HG03439 (cell line): Measurements from ENCODE around the gene HNRNPD.
A peak's percentile ranks its signal among the peaks of the same experiment; 100 is the strongest.
"Not testable (repeated sequence)": the region's sequence is repeated elsewhere in the genome, so short reads cannot be mapped to it uniquely, and the experiment has no call there.

ENCODE experiments used
- ATAC-seq: cut with Tn5 transposase; IDR thresholded peaks from one replicate; pipeline ENCODE4 v1.9.1; 2021; ENCODE audit warnings: mild to moderate bottlenecking, moderate library complexity; ENCODE audit not compliant: unreplicated experiment

HNRNPD gene, protein sequence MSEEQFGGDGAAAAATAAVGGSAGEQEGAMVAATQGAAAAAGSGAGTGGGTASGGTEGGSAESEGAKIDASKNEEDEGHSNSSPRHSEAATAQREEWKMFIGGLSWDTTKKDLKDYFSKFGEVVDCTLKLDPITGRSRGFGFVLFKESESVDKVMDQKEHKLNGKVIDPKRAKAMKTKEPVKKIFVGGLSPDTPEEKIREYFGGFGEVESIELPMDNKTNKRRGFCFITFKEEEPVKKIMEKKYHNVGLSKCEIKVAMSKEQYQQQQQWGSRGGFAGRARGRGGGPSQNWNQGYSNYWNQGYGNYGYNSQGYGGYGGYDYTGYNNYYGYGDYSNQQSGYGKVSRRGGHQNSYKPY

GRCh38 chr4:82373816-82374625 lies at the start of gene HNRNPD:
Gene HNRNPD (minus strand): TSS chr4:82373991. CDS start chr4:82373678, 313 bp downstream.
- ATAC-seq = peak; percentile 94

- no peak for ATAC-seq
Measured at GRCh38 chr4:82422616-82423015, 48.8 kb upstream of the HNRNPD start.

DNA sequence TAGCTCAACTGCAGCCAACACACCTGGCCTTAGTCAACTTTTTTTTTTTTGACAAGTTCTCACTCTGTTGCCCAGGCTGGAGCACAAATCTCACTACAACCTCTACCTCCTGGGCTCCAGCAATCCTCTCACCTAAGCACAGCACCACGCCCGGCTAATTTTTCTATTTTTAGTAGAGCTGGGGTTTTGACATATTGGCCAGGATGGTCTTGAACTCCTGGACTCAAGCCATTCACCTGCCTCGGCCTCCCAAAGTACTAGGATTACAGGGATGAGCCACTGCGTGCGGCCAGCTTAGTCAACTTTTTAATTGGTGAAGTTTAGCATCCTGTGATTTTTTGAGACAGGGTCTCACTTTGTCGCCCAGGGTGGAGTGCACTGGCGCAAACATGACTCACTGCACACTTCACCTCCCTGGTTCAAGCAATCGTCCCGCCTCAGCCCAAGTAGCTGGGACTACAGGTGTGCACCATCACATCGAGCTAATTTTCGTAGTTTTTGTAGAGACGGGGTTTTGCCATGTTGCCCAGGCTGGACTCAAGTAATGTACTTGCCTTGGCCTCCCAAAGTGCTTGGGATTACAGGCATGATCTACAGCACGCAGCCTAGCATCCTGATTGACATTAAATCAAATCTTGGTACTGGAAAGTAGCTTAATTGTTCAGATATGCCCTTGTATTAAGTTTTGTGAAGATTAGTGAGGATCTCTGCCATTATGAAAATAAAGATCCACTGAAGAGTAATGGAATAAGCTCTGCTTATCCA lies 48.2 kb upstream of the HNRNPD start:
- ATAC-seq = no peak

DNA sequence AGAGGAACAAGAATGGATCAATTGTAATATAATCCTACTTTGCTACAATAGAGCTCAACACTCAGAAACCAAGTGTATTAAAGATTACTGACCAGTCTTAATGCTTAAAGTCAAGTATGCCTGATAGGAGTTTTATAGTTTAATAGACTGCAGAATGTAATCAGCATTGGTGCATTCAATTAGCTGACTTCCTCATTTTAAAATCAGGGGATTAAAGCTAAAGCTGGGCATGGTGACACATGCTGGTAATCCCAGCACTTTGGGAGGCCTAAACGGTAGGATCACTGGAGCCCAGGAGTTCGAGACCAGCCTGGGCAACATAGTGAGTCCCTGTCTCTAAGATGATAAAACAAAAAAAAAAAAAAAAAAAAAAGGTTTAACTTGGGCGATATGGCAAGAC lies 45.7 kb upstream of the HNRNPD start:
- ATAC-seq = no peak

DNA sequence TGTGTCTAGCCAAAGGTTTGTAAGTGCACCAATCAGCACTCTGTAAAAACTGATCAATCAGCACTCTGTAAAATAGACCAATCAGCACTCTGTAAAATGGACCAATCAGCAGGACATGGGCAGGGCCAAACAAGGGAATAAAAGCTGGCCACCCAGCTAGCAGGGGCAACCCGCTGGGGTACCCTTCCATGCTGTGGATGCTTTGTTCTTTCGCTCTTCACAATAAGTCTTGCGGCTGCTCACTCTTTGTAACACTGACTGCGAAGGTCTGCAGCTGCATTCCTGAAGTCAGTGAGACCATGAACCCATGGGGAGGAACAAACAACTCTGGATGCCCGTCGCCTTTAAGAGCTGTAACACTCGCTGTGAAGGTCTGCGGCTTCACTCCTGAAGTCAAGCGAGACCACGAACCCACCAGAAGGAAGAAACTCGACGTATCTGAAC lies 42.2 kb upstream of the HNRNPD start:
- no peak for ATAC-seq

GRCh38 chr4:82415061-82415460 lies 41.3 kb upstream of the HNRNPD start:
- not testable (repeated sequence) for ATAC-seq

DNA sequence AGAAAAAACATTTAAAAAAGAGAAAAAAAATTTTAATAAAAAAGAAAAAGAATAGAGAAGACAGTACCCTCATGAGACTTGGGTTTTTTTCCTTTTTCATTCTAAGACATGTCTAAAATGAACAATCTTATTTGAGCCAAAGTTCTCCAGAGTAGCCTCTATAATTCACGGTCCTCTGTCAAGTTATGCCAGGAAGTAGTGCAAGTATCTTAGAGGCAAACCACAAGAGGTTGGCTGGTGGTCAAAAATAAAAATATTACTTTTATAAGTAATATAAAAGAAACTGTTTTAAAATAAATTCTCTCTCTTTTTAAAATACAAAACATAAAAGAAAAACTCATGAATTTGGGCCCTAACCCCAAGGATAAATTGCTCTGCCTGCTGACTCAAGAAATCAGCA lies 29.9 kb upstream of the HNRNPD start:
- ATAC-seq = no peak

GRCh38 chr4:82402196-82402775 lies 28.5 kb upstream of the HNRNPD start:
- ATAC-seq = no peak

DNA sequence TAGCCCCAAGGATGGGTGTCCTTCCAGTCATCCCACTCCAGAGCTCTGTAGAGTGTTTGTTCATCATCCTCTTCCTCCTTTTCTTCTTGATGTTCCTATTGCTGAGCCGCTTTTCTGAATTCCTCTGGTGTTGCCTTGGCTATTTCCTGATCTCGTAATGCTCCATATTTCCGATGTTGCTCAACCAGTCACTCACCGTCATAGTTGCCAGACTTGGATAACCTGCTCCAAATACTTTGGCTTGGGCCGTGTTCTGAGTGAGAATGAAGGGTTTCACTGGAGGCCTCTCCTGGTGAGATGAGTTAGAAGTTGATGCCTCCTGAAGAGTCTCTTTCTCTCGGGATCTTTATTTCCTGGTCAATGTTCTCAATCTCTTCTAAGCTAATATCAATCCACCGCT lies 27.8 kb upstream of the HNRNPD start:
- no peak for ATAC-seq

GRCh38 chr4:82398263-82398662 lies 24.5 kb upstream of the HNRNPD start:
- ATAC-seq = no peak

DNA sequence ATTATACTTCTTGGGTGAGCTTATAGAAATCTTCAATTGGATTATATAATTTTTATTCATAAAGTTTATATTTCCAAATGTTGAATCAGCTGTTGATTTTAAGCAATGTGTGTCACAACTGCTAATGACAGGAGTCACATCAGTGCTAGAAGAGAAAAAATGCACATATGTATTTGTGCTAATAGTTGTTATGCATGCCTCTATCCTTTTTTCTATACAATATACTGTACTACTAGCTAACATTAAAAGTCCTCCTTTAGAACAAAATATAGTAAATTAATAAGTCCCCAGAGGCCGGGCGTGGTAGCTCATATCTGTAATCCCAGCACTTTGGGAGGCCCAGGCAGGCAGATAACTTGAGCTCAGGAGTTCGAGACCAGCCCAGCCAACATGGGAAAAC lies 23.7 kb upstream of the HNRNPD start:
- ATAC-seq = no peak

- ATAC-seq = no peak
Measured at GRCh38 chr4:82394896-82395295, 21.1 kb upstream of the HNRNPD start.

- not testable (repeated sequence) for ATAC-seq
Measured at GRCh38 chr4:82390061-82390460, 16.3 kb upstream of the HNRNPD start.

DNA sequence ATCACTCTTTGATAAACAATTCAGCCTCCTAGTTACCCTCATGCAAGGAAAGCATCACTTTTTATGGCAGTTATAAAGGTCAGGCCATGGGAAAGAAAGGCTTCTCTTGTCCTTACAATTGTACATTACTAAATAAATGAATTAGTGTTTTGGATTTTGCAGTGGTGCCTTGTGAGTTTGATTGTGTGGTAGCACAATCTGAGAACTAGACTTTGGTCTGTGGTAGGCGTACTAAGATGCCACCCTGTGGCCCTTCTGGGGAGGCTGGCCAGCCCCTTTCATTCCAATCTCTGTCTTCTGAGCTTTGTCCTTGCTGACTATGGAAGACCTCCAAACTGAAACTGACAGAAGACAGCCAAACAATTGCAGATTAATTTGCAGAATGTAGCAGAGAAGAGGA lies 14.6 kb upstream of the HNRNPD start:
- no peak for ATAC-seq

- ATAC-seq = not testable (repeated sequence)
Measured at GRCh38 chr4:82386312-82386711, 12.5 kb upstream of the HNRNPD start.

DNA sequence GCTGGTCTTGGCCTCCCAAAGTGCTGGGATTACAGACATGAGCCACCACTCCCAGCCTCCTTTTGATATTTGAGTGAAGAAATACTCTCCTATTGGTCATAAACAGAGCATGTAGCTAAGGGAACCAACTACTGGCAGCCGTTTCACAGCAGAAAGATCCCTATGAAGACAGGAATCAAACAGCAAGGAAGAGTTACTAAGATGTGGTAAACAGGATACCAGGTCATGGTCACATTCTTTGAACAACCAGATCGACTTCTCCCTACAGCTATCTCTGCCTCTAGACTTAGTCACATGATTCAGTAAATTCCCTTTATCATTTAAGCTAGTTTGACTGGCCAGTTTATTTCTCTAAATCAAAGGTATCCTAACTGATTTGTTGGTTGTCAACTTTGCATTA lies 9.0 kb upstream of the HNRNPD start:
- no peak for ATAC-seq

DNA sequence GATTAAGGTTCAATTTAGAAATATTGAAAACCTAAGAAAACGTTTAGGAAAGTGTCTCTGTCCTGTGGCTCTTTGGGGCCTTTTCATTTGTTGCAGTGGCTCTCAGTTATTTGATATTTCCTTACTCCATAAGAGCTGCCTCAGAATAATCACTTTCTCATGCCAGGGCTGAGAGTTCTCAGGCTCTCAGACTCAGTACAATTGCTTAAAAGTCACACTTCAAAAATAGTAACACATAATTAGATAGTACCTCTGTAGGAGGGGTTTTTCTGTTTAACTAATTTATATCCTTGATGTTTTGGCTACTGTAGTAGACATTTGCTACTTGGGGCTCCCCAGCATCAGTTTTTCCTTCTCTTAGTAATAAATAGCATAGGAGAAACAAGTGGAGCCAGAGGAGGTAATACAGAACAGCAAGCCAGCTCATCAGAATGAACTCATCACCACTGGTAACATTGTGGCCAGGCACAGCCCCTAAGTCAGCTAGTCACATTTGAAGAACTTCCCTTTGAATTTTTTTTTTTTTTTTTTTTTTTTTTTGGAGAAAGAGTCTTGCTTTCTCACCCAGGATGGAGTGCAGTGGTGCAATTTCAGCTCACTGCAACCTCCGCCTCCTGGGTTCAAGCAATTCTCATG lies 8.0 kb upstream of the HNRNPD start:
- ATAC-seq = no peak

- ATAC-seq = no peak
Measured at GRCh38 chr4:82381235-82381634, 7.4 kb upstream of the HNRNPD start.

DNA sequence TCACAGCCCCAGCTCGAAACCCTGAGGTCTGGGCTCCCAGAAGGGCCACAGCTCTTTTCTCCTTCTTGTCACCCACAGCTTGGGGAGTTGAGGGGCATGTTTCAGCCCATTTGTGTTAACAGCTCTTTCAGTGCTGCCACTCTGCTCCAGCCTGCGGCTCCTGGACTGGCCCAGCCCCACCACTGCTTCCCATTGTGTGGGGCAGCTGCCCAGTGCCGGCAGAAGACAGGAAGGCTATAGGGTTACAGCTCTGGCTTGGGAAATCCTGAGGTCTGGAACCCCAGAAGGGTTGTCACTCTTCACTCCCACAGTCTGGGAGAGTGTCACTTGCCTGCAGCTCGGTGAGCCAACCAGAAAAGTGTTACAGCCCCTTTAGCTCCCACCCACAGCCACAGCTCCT lies 7.0 kb upstream of the HNRNPD start:
- no peak for ATAC-seq

DNA sequence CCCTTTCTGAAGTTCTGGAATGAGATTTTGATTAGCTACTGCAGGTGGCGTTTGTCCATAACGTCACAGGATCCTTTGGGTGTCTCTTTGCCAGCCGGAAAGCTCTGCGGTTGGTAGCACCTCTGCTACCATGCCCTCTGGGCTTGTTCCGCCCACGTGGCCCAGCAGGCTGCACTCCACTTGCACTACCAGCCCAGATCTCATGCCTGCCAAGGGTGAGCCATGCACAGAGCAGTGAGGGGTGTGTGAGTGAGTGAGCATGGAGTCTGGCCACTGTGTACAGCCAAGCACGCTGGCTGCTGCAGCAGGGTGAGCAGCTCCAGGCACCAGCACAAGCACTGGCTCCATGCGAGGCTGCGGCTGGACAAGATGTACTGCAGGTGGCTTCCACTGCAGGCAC lies 6.6 kb upstream of the HNRNPD start:
- ATAC-seq = no peak

DNA sequence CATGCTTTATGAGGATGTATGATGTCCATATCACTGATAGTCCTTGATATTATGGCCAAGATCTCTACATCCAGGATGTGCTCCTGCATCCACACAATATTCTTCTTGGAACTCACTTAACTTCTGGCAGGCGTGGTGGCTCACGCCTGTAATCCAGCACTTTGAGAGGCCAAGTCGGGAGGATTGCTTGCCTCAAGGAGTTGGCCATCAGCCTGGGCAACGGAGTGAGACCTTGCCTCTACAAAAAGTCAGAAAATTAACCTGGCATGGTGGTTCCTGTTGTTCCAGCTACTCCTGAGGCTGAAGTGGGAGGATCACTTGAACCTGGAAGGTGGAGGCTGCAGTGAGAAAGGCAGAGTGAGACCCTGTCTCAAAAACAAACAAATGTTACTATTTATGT lies 2.3 kb upstream of the HNRNPD start:
- no peak for ATAC-seq
